Smooth muscle cell (in vitro differentiated cells): ENCODE measurements around the gene HPCAL4. TPM values are rescaled to one million over a fixed set of nuclear protein-coding genes. Genes with fewer than 3 reads are reported as not detected.

Experiments used
- DNase-seq: peaks from one replicate; lab custom pipeline; 2025; ENCODE audit not compliant: unreplicated experiment; lab: John Stamatoyannopoulos, UW
- H2AFZ ChIP-seq: fragments of 200-600 bp; sonication (generic); 2 replicates; pipeline ENCODE4 v1.6.0; 2016; ENCODE audit warnings: antibody characterized with exemption, low read depth, mild to moderate bottlenecking
- H3F3A ChIP-seq: fragments of 200-600 bp; sonication (generic); 2 replicates; pipeline ENCODE4 v1.6.0; 2017; ENCODE audit warnings: antibody characterized with exemption, low read depth
- H3K27ac ChIP-seq: fragments of 200-600 bp; sonication (generic); 2 replicates; pipeline ENCODE4 v1.5.1; 2016; ENCODE audit warnings: low read depth, mild to moderate bottlenecking
- H3K27me3 ChIP-seq: fragments of 200-600 bp; sonication (generic); 2 replicates; pipeline ENCODE4 v1.6.1; 2016; ENCODE audit warnings: low read depth, mild to moderate bottlenecking
- H3K36me3 ChIP-seq: fragments of 200-600 bp; sonication (generic); 2 replicates; pipeline ENCODE4 v1.5.1; 2016; ENCODE audit warnings: low read depth
- H3K4me1 ChIP-seq: fragments of 200-600 bp; sonication (generic); 2 replicates; pipeline ENCODE4 v1.5.1; 2016; ENCODE audit warnings: low read depth
- H3K4me2 ChIP-seq: fragments of 200-600 bp; sonication (generic); 2 replicates; pipeline ENCODE4 v1.6.0; 2016; ENCODE audit warnings: mild to moderate bottlenecking
- H3K4me3 ChIP-seq: fragments of 200-600 bp; sonication (generic); 2 replicates; pipeline ENCODE4 v1.5.1; 2016; ENCODE audit warnings: mild to moderate bottlenecking
- H3K79me2 ChIP-seq: fragments of 200-600 bp; sonication (generic); 2 replicates; pipeline ENCODE4 v1.6.0; 2016; ENCODE audit warnings: low read depth, mild to moderate bottlenecking
- H3K9ac ChIP-seq: fragments of 200-600 bp; sonication (generic); 2 replicates; pipeline ENCODE4 v1.6.0; 2016; ENCODE audit warnings: low read depth
- H3K9me3 ChIP-seq: fragments of 200-600 bp; sonication (generic); replicated peaks from 2 replicates; pipeline ENCODE4 v1.5.1; 2016; ENCODE audit warnings: low read depth
- H4K20me1 ChIP-seq: fragments of 200-600 bp; sonication (generic); 2 replicates; pipeline ENCODE4 v1.6.0; 2016; ENCODE audit warnings: low read depth
- CTCF ChIP-seq: fragments of 200-600 bp; sonication (generic); IDR thresholded peaks from 2 replicates; pipeline ENCODE4 v1.5.1; 2017; ENCODE audit warnings: borderline replicate concordance, mild to moderate bottlenecking, antibody characterized with exemption; ENCODE audit not compliant: insufficient read depth, poor library complexity, severe bottlenecking
- WGBS: methylation state at CpG from one replicate; pipeline ENCODE4 v1.1.7; 2016; ENCODE audit warnings: low lambda C conversion rate; 5-methylcytosine and 5-hydroxymethylcytosine counted together
- polyA plus RNA-seq: library from polyadenylated mRNA; unstranded; fragments of >200 nt; fragmentation: Nextera tagmentation; extraction: Ambion mirVana; gene quantifications from 2 replicates; pipeline ENCODE4 v1.2.1, GENCODE V29; 2016
- total RNA-seq: library from RNA; depleted of rRNA; stranded (reverse); fragments of >200 nt; gene quantifications from 2 replicates; pipeline ENCODE4 v1.2.3, GENCODE V29; 2014

HPCAL4 gene
- total and polyA plus RNA-seq, 2 experiments from 2014 or later: 0.04 TPM; not detected in 1

GRCh38 chr1:39638965-39639304 is 52.3 kb downstream of the HPCAL4 start:
- H3K79me2 ChIP-seq: peaks cover 23% of the 10 kb centered on the region
- H3K36me3 ChIP-seq: no peaks in the 10 kb centered on the region
- peak overlapping the region; percentile 73 for H3K4me2 ChIP-seq
- H3K27me3 ChIP-seq: no peaks in the 10 kb centered on the region
- H3K27ac ChIP-seq: no peak overlapping the region
- no peak overlapping the region for H2AFZ ChIP-seq
- DNase-seq: no peak
- H3K9ac ChIP-seq: no peak overlapping the region
- no peaks in the 10 kb centered on the region for H4K20me1 ChIP-seq
- no peaks in the 10 kb centered on the region for H3K4me1 ChIP-seq
- H3K4me3 ChIP-seq: peak overlapping the region; percentile 53
- 57% methylated on average over 3 of the region's 3 CpGs for WGBS
- no peak for TF ChIP-seq CTCF
- H3F3A ChIP-seq: no peaks in the 10 kb centered on the region
- no peaks in the 10 kb centered on the region for H3K9me3 ChIP-seq

GRCh38 chr1:39637361-39637760 is 53.9 kb downstream of the HPCAL4 start:
- no peak for DNase-seq
- peaks cover 6% of the 10 kb centered on the region for H3K4me1 ChIP-seq
- H3K27me3 ChIP-seq: no peaks in the 10 kb centered on the region
- H3K27ac ChIP-seq: no peak overlapping the region
- no peaks in the 10 kb centered on the region for H4K20me1 ChIP-seq
- no peak overlapping the region for H3K4me3 ChIP-seq
- peak overlapping the region; percentile 73 for H3K4me2 ChIP-seq
- no peak for TF ChIP-seq CTCF
- H2AFZ ChIP-seq: no peak overlapping the region
- H3K9ac ChIP-seq: no peak overlapping the region
- H3F3A ChIP-seq: no peaks in the 10 kb centered on the region
- no peaks in the 10 kb centered on the region for H3K36me3 ChIP-seq
- no peaks in the 10 kb centered on the region for H3K9me3 ChIP-seq
- WGBS: 77% methylated on average over 3 of the region's 4 CpGs
- peaks cover 23% of the 10 kb centered on the region for H3K79me2 ChIP-seq

- Histone ChIP-seq H3K4me2 (peak overlapping the region; percentile 5), H3K27me3 (peaks cover under 1% of the 10 kb centered on the region), H3K27ac (no peak overlapping the region)
Observed at GRCh38 chr1:39635871-39636210, 55.4 kb downstream of the HPCAL4 start.

More at GRCh38 chr1:39635871-39636210, 55.4 kb downstream of the HPCAL4 start:
- Histone ChIP-seq H3K36me3 (no peaks in the 10 kb centered on the region), H4K20me1 (no peaks in the 10 kb centered on the region), H2AFZ (no peak overlapping the region), H3F3A (no peaks in the 10 kb centered on the region), H3K4me1 (peaks cover 6% of the 10 kb centered on the region), H3K4me3 (no peak overlapping the region), H3K79me2 (peaks cover 23% of the 10 kb centered on the region), H3K9me3 (no peaks in the 10 kb centered on the region), H3K9ac (no peak overlapping the region)
- DNase-seq: no peak
- WGBS: 74% methylated on average over 2 of the region's 2 CpGs
- TF ChIP-seq CTCF: no peak
